ENCODE measurements around the gene GPR152. TPM values are rescaled to one million over a fixed set of nuclear protein-coding genes. Genes with fewer than 3 reads are reported as not detected.
"Not testable (repeated sequence)": the region's sequence is repeated elsewhere in the genome, so short reads cannot be mapped to it uniquely, and the experiment has no call there.

GPR152 gene
- total RNA-seq, 1 experiment from 2014 or later, result not detected

DNA sequence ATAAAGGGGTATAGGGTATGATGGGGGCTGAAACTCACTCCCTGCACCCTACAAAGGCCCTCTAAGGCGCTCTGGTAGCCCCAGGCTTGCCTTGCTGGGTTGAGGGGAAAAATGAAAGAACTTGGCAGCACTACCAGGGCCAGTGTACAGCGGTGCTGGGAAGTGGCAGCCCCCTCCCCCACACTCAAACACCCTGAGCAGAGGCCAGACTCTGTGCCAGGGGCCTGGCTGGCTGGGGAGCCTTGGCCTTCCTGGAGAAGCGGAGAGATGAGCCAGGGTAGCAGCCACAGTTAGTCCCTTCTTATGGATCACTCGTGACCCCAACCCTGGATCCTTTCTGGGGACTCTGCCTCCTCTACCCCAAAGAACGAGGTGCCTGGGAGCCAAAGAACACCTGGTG is 13.8 kb upstream of the GPR152 start:
- H3K18ac ChIP-seq (ENCODE audit: insufficient read length, low read depth, low read length), result no peak overlapping the region
- H3K9me3 Mint-ChIP-seq, result no peaks in the 10 kb centered on the region
- no peaks in the 10 kb centered on the region for H3K79me1 ChIP-seq (ENCODE audit: insufficient read depth, low read depth, low read length, poor library complexity, severe bottlenecking)
- H3K9ac ChIP-seq (ENCODE audit: extremely low read depth, insufficient read length, low read length), result no peak overlapping the region
- no peak for DNase-seq
- H2AFZ ChIP-seq (ENCODE audit: low read length), result no peak overlapping the region
- H3K27me3 ChIP-seq (ENCODE audit: insufficient read depth, low read length), result no peaks in the 10 kb centered on the region
- no peak overlapping the region for H3K14ac ChIP-seq (ENCODE audit: insufficient read depth, low read length)
- H3K27ac Mint-ChIP-seq, result peak overlapping the region in 1 of 3 experiments; percentile 35; a peak in 1 of 7 replicates
- peak overlapping the region; percentile 10 to 26; a peak in 3 of 5 replicates for H3K4me3 Mint-ChIP-seq
- H3K56ac ChIP-seq (ENCODE audit: insufficient read length, low read depth, low read length), result no peak overlapping the region
- H3K79me2 ChIP-seq (ENCODE audit: insufficient read depth, low read length), result no peaks in the 10 kb centered on the region
- no peak overlapping the region for H4K8ac ChIP-seq (replicated peaks; ENCODE audit: insufficient read length, low read depth, low read length)
- no peak overlapping the region for H3K23ac ChIP-seq (ENCODE audit: insufficient read length, low read depth, low read length)
- no peak overlapping the region for H3K27ac ChIP-seq (ENCODE audit: insufficient read length, low read depth, low read length)
- peaks cover 20 to 25% of the 10 kb centered on the region in 2 experiments for H3K4me1 Mint-ChIP-seq
- no peak overlapping the region for H3K4me2 ChIP-seq (ENCODE audit: insufficient read depth, insufficient read length, low read length)
- H4K91ac ChIP-seq (ENCODE audit: insufficient read length, low read depth, low read length), result no peak overlapping the region
- H2AK5ac ChIP-seq (ENCODE audit: insufficient read length, low read length), result no peak overlapping the region
- no peak overlapping the region for H4K5ac ChIP-seq (ENCODE audit: insufficient read length, low read depth, low read length)
- H3K9me3 ChIP-seq (ENCODE audit: control insufficient read depth, low read depth, low read length), result no peaks in the 10 kb centered on the region
- no peak overlapping the region for H2BK20ac ChIP-seq (ENCODE audit: low read depth, low read length, poor library complexity, severe bottlenecking)
- H3K27me3 Mint-ChIP-seq (ENCODE audit: low read depth), result peaks cover 5% of the 10 kb centered on the region
- no peak overlapping the region for H2BK12ac ChIP-seq (ENCODE audit: insufficient read length, low read depth, low read length)
- H2BK120ac ChIP-seq (ENCODE audit: low read depth, low read length, poor library complexity, severe bottlenecking), result no peak overlapping the region
- H3K4me1 ChIP-seq (ENCODE audit: insufficient read depth, low read length), result no peaks in the 10 kb centered on the region; the same call in 1 of the 2 replicates
- no CpG with 5 or more reads among the region's 5 CpGs for WGBS (ENCODE audit: extremely low coverage, insufficient read length, low lambda C conversion rate)
- no peak overlapping the region for H2BK15ac ChIP-seq (ENCODE audit: low read depth, low read length)
- H3T11ph ChIP-seq (ENCODE audit: low read length), result no peak overlapping the region
- H3K23me2 ChIP-seq (ENCODE audit: insufficient read length, low read depth, low read length, poor library complexity, severe bottlenecking), result peaks cover 12% of the 10 kb centered on the region
- no peaks in the 10 kb centered on the region for H4K20me1 ChIP-seq (ENCODE audit: control insufficient read depth, insufficient read depth, insufficient read length)
- TF ChIP-seq, protein P1, sequence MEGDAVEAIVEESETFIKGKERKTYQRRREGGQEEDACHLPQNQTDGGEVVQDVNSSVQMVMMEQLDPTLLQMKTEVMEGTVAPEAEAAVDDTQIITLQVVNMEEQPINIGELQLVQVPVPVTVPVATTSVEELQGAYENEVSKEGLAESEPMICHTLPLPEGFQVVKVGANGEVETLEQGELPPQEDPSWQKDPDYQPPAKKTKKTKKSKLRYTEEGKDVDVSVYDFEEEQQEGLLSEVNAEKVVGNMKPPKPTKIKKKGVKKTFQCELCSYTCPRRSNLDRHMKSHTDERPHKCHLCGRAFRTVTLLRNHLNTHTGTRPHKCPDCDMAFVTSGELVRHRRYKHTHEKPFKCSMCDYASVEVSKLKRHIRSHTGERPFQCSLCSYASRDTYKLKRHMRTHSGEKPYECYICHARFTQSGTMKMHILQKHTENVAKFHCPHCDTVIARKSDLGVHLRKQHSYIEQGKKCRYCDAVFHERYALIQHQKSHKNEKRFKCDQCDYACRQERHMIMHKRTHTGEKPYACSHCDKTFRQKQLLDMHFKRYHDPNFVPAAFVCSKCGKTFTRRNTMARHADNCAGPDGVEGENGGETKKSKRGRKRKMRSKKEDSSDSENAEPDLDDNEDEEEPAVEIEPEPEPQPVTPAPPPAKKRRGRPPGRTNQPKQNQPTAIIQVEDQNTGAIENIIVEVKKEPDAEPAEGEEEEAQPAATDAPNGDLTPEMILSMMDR (conservative IDR thresholded peaks at IDR 0.05), result no peak
- no peak overlapping the region for H3K4ac ChIP-seq (ENCODE audit: low read depth, low read length)
- no peak overlapping the region for H2BK5ac ChIP-seq (ENCODE audit: insufficient read length, low read length)
- H3K36me3 Mint-ChIP-seq (ENCODE audit: insufficient read depth in 1 of 3, low read depth in 3 of 3), result peaks cover 0 to 4% (median 0%) of the 10 kb centered on the region in 3 experiments; a peak in 2 of 7 replicates

DNA sequence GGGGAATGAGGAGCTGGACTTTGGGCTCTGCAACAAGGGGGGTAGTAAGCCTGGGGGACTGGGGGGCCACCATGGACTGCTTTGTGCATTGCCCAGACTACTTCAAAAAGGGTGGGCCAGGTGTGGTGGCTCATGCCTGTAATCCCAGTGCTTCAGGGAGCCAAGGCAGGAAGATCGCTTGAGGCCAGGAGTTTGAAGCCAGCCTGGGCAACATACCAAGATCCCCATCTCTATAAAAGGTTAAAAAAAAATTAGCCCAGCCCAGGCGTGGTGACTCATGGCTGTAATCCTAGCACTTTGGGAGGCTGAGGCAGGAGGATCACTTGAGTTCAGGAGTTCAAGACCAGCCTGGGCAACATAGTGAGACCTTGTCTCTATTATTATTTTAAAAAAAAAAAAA is 13.0 kb upstream of the GPR152 start:
- H3K36me3 Mint-ChIP-seq (ENCODE audit: insufficient read depth in 1 of 3, low read depth in 3 of 3); H2AK5ac ChIP-seq (ENCODE audit: insufficient read length, low read length); H2BK12ac ChIP-seq (ENCODE audit: insufficient read length, low read depth, low read length); H3K9me3 Mint-ChIP-seq; H4K5ac ChIP-seq (ENCODE audit: insufficient read length, low read depth, low read length); H2BK120ac ChIP-seq (ENCODE audit: low read depth, low read length, poor library complexity, severe bottlenecking); H4K20me1 ChIP-seq (ENCODE audit: control insufficient read depth, insufficient read depth, insufficient read length); H3K79me1 ChIP-seq (ENCODE audit: insufficient read depth, low read depth, low read length, poor library complexity, severe bottlenecking); H3K79me2 ChIP-seq (ENCODE audit: insufficient read depth, low read length); H2BK20ac ChIP-seq (ENCODE audit: low read depth, low read length, poor library complexity, severe bottlenecking); H3K23ac ChIP-seq (ENCODE audit: insufficient read length, low read depth, low read length); H3K27me3 ChIP-seq (ENCODE audit: insufficient read depth, low read length); DNase-seq; H2BK5ac ChIP-seq (ENCODE audit: insufficient read length, low read length); H3K18ac ChIP-seq (ENCODE audit: insufficient read length, low read depth, low read length); H2BK15ac ChIP-seq (ENCODE audit: low read depth, low read length); H4K8ac ChIP-seq (replicated peaks; ENCODE audit: insufficient read length, low read depth, low read length); H3K27ac ChIP-seq (ENCODE audit: insufficient read length, low read depth, low read length); H3K56ac ChIP-seq (ENCODE audit: insufficient read length, low read depth, low read length); H3K4me1 ChIP-seq (ENCODE audit: insufficient read depth, low read length); H2AFZ ChIP-seq (ENCODE audit: low read length); H3K14ac ChIP-seq (ENCODE audit: insufficient read depth, low read length); H3K9me3 ChIP-seq (ENCODE audit: control insufficient read depth, low read depth, low read length); H4K91ac ChIP-seq (ENCODE audit: insufficient read length, low read depth, low read length); H3T11ph ChIP-seq (ENCODE audit: low read length); H3K9ac ChIP-seq (ENCODE audit: extremely low read depth, insufficient read length, low read length); H3K27me3 Mint-ChIP-seq (ENCODE audit: low read depth); H3K4ac ChIP-seq (ENCODE audit: low read depth, low read length): not testable (repeated sequence)
- Histone ChIP-seq H3K23me2 (ENCODE audit: insufficient read length, low read depth, low read length, poor library complexity, severe bottlenecking) (peaks cover 12% of the 10 kb centered on the region), H3K4me2 (ENCODE audit: insufficient read depth, insufficient read length, low read length) (peak overlapping the region; percentile 49)
- Mint-ChIP-seq H3K27ac (peak overlapping the region in 2 of 3 experiments; percentile 71 to 95; a peak in 3 of 7 replicates), H3K4me1 (peaks cover 20 to 25% of the 10 kb centered on the region in 2 experiments), H3K4me3 (peak overlapping the region; percentile 83 to 86)
- WGBS (ENCODE audit: extremely low coverage, insufficient read length, low lambda C conversion rate), result no CpG with 5 or more reads among the region's 2 CpGs
